ENCODE results near the gene OR10K2.
"Not testable (repeated sequence)": the region's sequence is repeated elsewhere in the genome, so short reads cannot be mapped to it uniquely, and the experiment has no call there.

The OR10K2 gene

DNA sequence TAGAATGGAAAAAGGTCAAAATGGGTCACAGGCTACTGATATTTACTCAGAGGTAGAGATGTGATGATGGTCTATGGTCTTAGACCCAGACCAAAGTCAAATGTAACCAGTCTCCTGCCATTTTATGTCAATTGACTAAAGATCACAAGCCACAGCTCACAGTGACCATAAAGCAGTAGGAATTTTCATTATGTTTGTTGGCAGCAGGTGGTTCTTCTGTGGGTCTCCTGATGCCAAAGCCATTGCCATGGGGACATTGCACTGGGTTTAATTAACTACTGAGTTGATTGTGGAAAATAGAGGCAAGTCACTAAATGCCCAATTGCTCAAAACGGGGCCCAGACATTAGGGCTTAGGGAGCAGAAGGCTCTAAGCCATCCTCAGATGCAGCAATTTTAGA is at the start of gene OR10K2:
OR10K2 (minus strand) TSS at position 101 of the 400 bp plus-strand sequence. CDS start 5,371 bp downstream, outside the sequence.
- no peak for DNase-seq

DNA sequence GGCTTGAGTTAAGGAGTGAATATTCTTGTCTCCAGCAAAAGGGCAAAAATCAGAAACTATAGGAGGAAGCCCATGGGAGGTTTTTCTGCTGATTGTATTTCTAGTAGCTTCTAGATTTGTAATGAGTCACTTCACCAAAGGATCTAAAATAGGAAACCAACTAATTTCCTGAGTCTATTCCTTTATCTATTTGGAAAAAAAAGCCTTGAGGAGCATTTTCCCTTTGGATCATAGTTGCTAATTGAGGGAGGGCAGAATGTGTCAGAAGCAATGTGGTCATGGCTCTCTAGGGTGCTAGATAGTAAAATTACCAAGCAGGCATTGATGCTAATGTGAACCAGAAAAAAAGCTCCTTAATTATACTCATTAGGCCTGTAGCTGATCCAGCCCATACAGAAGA is 45.9 kb upstream of the OR10K2 start, which contains the start of gene OR10R2:
OR10R2 (plus strand) TSS at position 301 of the 400 bp plus-strand sequence. CDS start 106 bp downstream, outside the sequence.
- DNase-seq = no peak

GRCh38 chr1:158461534-158461933 is 35.5 kb upstream of the OR10K2 start, which contains the start of gene OR10K1:
OR10K1 (plus strand) TSS chr1:158461834; CDS start chr1:158465562, 3,728 bp downstream.
- no peak for DNase-seq

DNA sequence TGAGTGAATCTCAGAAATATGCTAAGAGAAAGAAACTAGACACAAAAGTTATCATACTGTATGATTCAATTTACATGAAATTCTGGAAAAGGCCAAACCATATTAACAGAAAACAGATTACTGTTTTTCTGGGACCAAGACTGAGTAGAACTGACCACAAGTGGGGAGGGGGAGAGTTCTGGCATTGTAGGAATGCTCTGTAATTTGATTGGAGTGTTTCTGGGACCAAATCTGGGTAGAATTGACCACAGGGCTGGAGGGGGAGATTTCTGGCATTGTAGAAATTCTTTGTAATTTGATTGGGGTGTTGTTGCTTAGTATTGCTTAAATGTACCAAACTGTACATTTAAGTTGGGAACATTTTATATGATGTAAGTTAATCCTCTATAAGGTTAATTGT is 32.2 kb upstream of the OR10K2 start:
- DNase-seq = no peak

GRCh38 chr1:158457246-158457645 is 31.2 kb upstream of the OR10K2 start:
- DNase-seq = no peak

DNA sequence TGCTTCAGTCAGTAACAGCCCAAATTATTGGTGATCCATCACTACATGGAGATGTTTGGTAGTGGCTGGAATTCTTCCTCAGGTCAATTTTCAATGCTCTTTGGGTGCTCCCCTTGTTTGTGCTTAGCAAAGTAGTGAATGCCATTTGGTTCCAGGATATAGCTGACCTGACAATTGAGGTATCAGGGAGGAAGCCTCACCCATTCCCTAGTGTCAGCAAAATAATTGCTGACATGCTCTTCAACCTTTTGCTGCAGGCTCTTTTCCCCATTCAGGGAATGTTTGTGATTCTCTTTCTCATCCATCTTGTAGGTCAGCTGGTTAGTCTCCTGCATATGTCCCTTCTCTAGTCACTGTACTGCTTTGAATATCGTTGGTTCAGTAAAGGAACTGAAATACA is 28.5 kb upstream of the OR10K2 start:
- DNase-seq = no peak

GRCh38 chr1:158445376-158445775 is 19.3 kb upstream of the OR10K2 start:
- DNase-seq = no peak

DNA sequence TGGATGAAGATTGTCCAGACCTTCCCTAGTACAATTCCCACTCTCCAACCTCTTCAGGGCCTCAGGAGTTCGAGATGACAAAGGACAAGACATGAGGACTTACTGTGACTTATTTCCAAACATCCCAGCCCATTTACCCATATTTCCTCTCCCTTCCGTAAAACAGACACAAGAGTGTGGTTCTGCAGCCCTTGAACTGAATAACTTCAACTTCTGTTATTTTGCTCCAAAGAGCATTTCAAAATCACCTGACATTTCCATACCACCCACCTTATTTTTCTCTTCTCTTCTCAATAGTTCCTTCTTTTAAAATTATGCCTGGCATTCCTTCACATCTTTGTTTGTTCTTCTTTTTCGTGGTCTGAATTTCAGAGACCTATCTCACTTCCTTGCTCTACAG is 8.7 kb upstream of the OR10K2 start:
- no peak for DNase-seq

GRCh38 chr1:158430163-158430562 is 4.1 kb upstream of the OR10K2 start:
- not testable (repeated sequence) for DNase-seq

DNA sequence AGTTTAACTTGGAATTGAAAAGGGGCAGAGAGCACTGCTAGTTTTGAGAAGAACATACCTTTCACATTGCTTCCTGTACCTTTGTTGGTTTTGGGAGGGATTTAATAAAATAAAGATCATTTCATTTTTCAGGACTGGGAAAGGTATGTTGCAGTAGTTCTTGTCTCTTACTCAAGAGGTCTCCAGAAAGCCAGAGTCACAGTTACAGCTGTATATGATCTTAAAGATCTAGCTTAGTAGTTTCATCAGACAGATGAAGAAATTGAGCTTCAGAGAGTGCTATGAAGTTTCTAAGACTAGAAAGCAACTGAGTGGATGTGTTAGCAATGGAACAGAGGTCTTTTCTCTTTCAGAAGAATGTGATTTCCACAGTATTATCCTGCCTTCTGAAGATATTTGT is 1.0 kb downstream of the OR10K2 start:
- no peak for DNase-seq

GRCh38 chr1:158422212-158422611 is 3.8 kb downstream of the OR10K2 start:
- no peak for DNase-seq

DNA sequence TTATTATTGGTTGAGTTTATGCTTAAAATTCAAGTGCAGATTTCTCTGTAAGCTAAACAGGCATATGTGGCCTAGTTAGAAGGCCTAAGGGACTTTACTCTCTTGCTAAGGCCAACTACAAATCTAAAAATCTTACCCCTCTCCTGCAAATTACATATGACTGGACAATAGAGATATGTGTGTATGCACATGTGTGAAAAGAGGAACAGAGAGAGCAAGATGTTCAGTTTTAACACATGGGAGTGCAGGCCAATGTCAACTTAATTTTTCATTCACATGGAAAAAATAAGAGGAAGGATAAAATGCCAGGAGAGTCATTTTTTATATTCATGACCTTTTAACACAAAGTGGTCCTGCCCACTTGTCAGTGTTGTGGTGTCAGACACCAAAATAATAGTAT is 8.5 kb downstream of the OR10K2 start:
- no peak for DNase-seq

DNA sequence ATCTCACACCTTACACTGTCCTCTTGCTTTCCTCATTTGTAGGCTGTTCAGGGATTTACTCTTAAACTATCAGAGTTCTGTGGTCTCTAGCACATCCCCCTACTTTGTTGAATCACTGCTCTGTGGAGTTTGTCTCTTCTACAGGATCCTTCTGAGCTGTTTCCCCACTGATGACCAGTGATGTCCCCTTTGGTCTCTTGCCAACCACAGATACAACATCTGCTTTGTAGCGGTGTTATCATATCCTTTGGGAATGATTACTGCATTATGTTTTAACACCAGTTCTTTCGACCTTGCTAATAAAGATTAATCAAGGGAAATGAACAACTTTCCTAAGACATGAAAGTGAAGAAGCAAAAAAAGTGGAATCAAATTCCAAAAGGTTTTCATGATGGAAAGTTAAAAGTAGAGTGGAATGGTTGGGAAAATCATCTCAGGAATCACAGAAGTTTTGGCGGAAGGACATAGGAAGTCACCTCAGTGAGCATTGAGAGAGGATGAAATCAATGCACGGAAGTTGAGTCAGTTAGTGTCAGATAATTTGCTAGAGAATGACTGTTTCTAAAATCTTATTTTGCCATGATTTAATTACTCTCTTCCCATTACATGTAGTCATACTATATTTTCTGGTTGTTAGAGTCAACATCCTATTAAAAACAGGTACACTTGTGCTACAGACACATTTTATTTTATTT is 11.2 kb downstream of the OR10K2 start:
- no peak for DNase-seq

GRCh38 chr1:158407092-158407491 is 18.9 kb downstream of the OR10K2 start:
- no peak for DNase-seq

DNA sequence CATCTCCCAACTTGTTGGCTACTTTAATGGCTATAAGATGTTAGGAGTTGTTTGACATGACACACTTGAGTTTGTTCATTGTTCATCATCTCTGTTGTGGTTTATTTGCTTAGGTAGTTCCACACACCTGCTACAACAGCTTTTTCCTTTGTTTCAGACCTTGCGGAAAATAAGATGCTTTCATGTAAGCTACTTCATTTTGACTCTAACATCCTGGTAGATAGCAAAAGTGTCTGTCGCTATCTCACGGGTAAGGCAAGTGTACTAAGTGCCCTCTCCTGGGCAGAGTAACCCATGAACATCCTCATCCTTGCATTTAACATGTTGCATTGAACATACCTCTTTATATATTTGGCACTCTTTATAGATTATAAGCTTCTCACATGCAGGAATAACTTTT is 25.2 kb downstream of the OR10K2 start:
- DNase-seq = no peak

DNA sequence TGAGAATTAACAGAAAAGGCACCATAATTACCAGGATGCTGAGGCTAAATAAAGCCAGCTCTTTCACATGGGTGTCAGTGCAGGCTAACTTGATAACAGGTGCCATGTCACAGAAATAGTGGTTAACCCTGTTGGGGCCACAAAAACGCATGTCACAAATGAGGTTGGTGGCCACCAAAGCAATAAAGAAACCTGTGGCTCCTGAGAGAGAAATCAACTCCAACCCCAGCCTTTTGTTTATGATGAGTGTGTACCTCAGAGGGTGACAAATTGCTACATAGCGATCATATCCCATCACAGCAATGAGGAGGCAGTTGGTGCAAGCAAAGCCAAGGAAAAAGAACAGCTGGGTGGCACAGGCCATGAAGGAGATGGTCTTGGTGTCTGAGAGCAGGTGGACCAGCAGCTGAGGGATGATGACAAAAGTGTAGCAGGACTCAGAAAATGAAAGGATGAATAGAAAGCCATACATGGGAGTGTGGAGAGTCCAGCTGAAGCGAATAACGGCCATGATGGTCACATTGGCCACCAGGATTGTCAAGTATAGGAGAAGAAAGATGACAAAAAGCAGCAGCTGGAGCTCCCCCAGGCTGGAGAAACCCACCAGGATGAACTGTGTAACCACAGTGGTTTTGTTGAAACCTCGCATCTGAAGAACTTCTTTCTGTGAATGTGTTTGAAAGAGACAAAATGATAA is 27.1 kb downstream of the OR10K2 start, which contains the start of gene OR10T2:
OR10T2 (minus strand) TSS at position 649 of the 697 bp plus-strand sequence; CDS start at position 649, 0 bp downstream.
- no peak for DNase-seq

GRCh38 chr1:158396646-158397045 is 29.4 kb downstream of the OR10K2 start:
- DNase-seq = no peak

GRCh38 chr1:158393476-158393875 is 32.6 kb downstream of the OR10K2 start:
- no peak for DNase-seq

DNA sequence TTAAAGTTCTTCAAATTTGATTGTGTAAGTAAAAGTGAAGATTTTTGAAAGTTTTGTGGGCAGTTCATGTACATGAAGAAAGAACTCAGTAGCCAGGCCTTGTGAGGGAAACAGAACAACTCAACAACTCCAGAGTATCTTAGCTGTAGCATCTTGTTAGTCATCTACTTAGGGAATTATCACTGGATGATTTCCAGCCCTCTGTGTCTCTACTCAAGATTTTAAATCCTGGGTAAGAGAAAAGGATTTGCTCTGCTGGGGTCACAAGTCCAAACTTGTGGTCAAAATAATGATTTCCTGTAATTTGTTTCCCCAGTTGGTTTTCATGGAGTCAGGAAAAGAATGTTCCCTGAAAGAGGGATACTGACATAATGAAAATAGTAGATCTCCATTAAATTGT is 34.9 kb downstream of the OR10K2 start:
- DNase-seq = no peak

DNA sequence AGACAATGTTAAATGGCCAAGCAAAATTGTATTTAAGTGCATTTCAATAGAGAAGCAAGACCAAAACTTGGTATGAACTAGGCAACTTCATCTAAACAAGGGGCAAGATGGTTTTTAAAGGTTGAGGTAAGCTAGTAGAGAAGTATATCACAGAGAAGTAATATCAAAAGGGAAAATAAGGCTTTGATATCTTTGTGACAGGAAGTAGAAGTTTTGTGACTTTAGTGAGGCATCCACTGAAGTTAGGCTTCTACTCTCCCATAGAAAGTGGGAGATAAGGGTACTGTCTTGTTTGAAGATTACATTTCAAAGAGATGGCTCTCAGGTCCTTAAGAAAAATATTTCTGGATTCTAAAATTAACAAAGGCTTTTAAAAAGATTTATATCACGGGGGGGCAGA is 35.7 kb downstream of the OR10K2 start:
- no peak for DNase-seq

DNA sequence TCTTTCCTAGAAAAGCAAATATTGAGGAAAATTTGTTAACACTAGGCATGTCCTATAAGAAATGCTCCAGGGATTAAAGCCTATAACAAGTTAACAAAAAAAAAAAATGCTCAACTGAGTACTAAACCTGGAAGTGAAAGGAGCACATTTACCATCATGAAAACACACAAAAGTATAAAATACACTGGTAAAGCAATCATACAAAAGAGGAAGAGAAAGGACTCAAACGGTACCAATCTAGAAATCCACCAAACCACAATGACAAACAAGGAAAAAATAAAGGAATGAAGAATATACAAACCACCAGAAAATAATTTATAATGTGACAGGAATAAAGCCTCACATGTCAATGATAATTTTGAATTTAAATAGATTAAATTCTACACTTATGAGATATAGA is 51.2 kb downstream of the OR10K2 start:
- no peak for DNase-seq

- not testable (repeated sequence) for DNase-seq
These were observed 51.9 kb downstream of the OR10K2 start for GRCh38 chr1:158374101-158374500.

DNA sequence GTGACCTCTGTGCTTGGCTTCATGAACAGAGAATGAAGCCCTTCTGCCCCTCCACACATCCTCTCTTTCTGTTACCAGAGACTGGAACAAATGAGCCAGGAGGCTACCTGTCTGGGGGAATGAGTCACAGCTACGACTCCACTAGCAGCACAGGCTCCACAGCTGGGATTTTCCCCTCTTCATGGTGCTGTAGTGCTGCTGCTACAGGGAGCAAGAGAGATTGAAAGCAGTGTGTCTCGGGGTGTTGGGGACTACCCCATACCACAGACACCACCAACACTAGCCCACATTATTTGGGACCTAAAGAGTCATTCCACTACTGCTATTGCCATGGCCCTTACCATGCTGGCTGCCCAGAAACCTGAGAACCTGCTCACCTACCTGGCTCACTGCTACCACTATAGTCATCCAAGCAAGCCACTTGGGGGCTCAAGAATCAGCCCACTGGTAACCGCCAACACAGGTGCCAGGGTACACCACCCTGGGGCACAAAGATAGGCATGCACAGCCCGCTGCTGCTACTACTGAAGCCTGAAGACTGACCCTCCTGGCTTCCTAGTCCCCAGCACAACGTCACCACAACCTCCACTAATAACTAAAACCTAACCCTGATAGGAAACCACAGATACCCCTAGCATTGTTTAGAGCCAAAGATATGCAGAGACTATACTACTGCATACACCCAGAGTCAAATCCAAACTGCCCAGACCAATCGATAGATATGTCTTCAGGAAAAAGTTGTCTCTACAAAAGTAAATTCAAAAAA is 54.7 kb downstream of the OR10K2 start:
- DNase-seq = no peak
